ENCODE data around the gene NDUFB8.

NDUFB8 gene

GRCh38 chr10:100506596-100507356 is 22.9 kb downstream of the NDUFB8 start:
- H3K4me1 ChIP-seq (ENCODE audit: insufficient read depth, low read length), result no peaks in the 10 kb centered on the region
- H3K9ac ChIP-seq (ENCODE audit: low read depth, low read length), result no peak overlapping the region
- H3K27ac ChIP-seq (ENCODE audit: low read depth, low read length), result no peak overlapping the region
- WGBS, result 97% methylated on average over 4 of the region's 5 CpGs
- H3K27me3 ChIP-seq (ENCODE audit: insufficient read depth, low read length), result peaks cover 3% of the 10 kb centered on the region; the same call in 1 of the 2 replicates
- H3K36me3 ChIP-seq (ENCODE audit: insufficient read depth, low read length), result no peaks in the 10 kb centered on the region
- no peaks in the 10 kb centered on the region for H3K9me3 ChIP-seq (ENCODE audit: insufficient read depth, low read depth, low read length)
- no peak overlapping the region for H3K4me3 ChIP-seq (ENCODE audit: low read length)

- Histone ChIP-seq H3K9me3 (ENCODE audit: insufficient read depth, low read depth, low read length) (no peaks in the 10 kb centered on the region), H3K4me3 (ENCODE audit: low read length) (no peak overlapping the region), H3K36me3 (ENCODE audit: insufficient read depth, low read length) (no peaks in the 10 kb centered on the region), H3K27me3 (ENCODE audit: insufficient read depth, low read length) (peaks cover 3% of the 10 kb centered on the region; the same call in 1 of the 2 replicates), H3K27ac (ENCODE audit: low read depth, low read length) (no peak overlapping the region), H3K9ac (ENCODE audit: low read depth, low read length) (no peak overlapping the region), H3K4me1 (ENCODE audit: insufficient read depth, low read length) (no peaks in the 10 kb centered on the region)
- WGBS, result 79% methylated on average over 2 of the region's 2 CpGs
Measured at GRCh38 chr10:100505164-100505563, 24.5 kb downstream of the NDUFB8 start.

GRCh38 chr10:100504096-100504495 is 25.6 kb downstream of the NDUFB8 start:
- 90% methylated on average over 5 of the region's 5 CpGs for WGBS
- Histone ChIP-seq H3K4me1 (ENCODE audit: insufficient read depth, low read length) (no peaks in the 10 kb centered on the region), H3K9me3 (ENCODE audit: insufficient read depth, low read depth, low read length) (no peaks in the 10 kb centered on the region), H3K27me3 (ENCODE audit: insufficient read depth, low read length) (peaks cover 3% of the 10 kb centered on the region; the same call in 1 of the 2 replicates), H3K27ac (ENCODE audit: low read depth, low read length) (no peak overlapping the region), H3K9ac (ENCODE audit: low read depth, low read length) (no peak overlapping the region), H3K36me3 (ENCODE audit: insufficient read depth, low read length) (no peaks in the 10 kb centered on the region), H3K4me3 (ENCODE audit: low read length) (no peak overlapping the region)

GRCh38 chr10:100502926-100503494 is 26.7 kb downstream of the NDUFB8 start:
- no peaks in the 10 kb centered on the region for H3K4me1 ChIP-seq (ENCODE audit: insufficient read depth, low read length)
- no peak overlapping the region for H3K9ac ChIP-seq (ENCODE audit: low read depth, low read length)
- 87% methylated on average over 1 of the region's 1 CpG for WGBS
- H3K27me3 ChIP-seq (ENCODE audit: insufficient read depth, low read length), result peaks cover 8% of the 10 kb centered on the region; the same call in 1 of the 2 replicates
- H3K4me3 ChIP-seq (ENCODE audit: low read length), result no peak overlapping the region
- H3K27ac ChIP-seq (ENCODE audit: low read depth, low read length), result no peak overlapping the region
- no peaks in the 10 kb centered on the region for H3K36me3 ChIP-seq (ENCODE audit: insufficient read depth, low read length)
- no peaks in the 10 kb centered on the region for H3K9me3 ChIP-seq (ENCODE audit: insufficient read depth, low read depth, low read length)

- Histone ChIP-seq H3K36me3 (ENCODE audit: insufficient read depth, low read length) (no peaks in the 10 kb centered on the region), H3K4me3 (ENCODE audit: low read length) (no peak overlapping the region), H3K9me3 (ENCODE audit: insufficient read depth, low read depth, low read length) (no peaks in the 10 kb centered on the region), H3K27me3 (ENCODE audit: insufficient read depth, low read length) (0 out of 2 replicates have a peak, but pooled peaks cover 12% of the 10 kb centered on the region), H3K27ac (ENCODE audit: low read depth, low read length) (no peak overlapping the region), H3K9ac (ENCODE audit: low read depth, low read length) (no peak overlapping the region), H3K4me1 (ENCODE audit: insufficient read depth, low read length) (no peaks in the 10 kb centered on the region)
Measured at GRCh38 chr10:100501423-100501822, 28.2 kb downstream of the NDUFB8 start.

GRCh38 chr10:100498059-100498458 is 31.6 kb downstream of the NDUFB8 start:
- H3K9ac ChIP-seq (ENCODE audit: low read depth, low read length), result no peak overlapping the region
- peaks cover 26% of the 10 kb centered on the region; the same call in 1 of the 2 replicates for H3K27me3 ChIP-seq (ENCODE audit: insufficient read depth, low read length)
- no peaks in the 10 kb centered on the region for H3K4me1 ChIP-seq (ENCODE audit: insufficient read depth, low read length)
- H3K27ac ChIP-seq (ENCODE audit: low read depth, low read length), result no peak overlapping the region
- H3K4me3 ChIP-seq (ENCODE audit: low read length), result no peak overlapping the region
- H3K36me3 ChIP-seq (ENCODE audit: insufficient read depth, low read length), result no peaks in the 10 kb centered on the region
- WGBS, result 96% methylated on average over 4 of the region's 4 CpGs
- H3K9me3 ChIP-seq (ENCODE audit: insufficient read depth, low read depth, low read length), result no peaks in the 10 kb centered on the region

- Histone ChIP-seq H3K36me3 (ENCODE audit: insufficient read depth, low read length) (no peaks in the 10 kb centered on the region), H3K4me3 (ENCODE audit: low read length) (no peak overlapping the region), H3K9me3 (ENCODE audit: insufficient read depth, low read depth, low read length) (no peaks in the 10 kb centered on the region), H3K4me1 (ENCODE audit: insufficient read depth, low read length) (no peaks in the 10 kb centered on the region), H3K27me3 (ENCODE audit: insufficient read depth, low read length) (peaks cover 28% of the 10 kb centered on the region; the same call in 1 of the 2 replicates), H3K9ac (ENCODE audit: low read depth, low read length) (no peak overlapping the region), H3K27ac (ENCODE audit: low read depth, low read length) (no peak overlapping the region)
- WGBS, result 94% methylated on average over 2 of the region's 2 CpGs
Measured at GRCh38 chr10:100496567-100496966, 33.1 kb downstream of the NDUFB8 start.

GRCh38 chr10:100490531-100490930 is 39.1 kb downstream of the NDUFB8 start:
- 97% methylated on average over 2 of the region's 2 CpGs for WGBS
- H3K36me3 ChIP-seq (ENCODE audit: insufficient read depth, low read length), result no peaks in the 10 kb centered on the region
- no peak overlapping the region for H3K4me3 ChIP-seq (ENCODE audit: low read length)

GRCh38 chr10:100489396-100489795 is 40.3 kb downstream of the NDUFB8 start:
- Histone ChIP-seq H3K27me3 (ENCODE audit: insufficient read depth, low read length) (peaks cover 75% of the 10 kb centered on the region), H3K9me3 (ENCODE audit: insufficient read depth, low read depth, low read length) (no peaks in the 10 kb centered on the region)
- 88% methylated on average over 5 of the region's 5 CpGs for WGBS

More at GRCh38 chr10:100490531-100490930, 39.1 kb downstream of the NDUFB8 start:
- Histone ChIP-seq H3K9me3 (ENCODE audit: insufficient read depth, low read depth, low read length) (no peaks in the 10 kb centered on the region), H3K9ac (ENCODE audit: low read depth, low read length) (no peak overlapping the region), H3K27me3 (ENCODE audit: insufficient read depth, low read length) (peaks cover 67% of the 10 kb centered on the region), H3K27ac (ENCODE audit: low read depth, low read length) (no peak overlapping the region), H3K4me1 (ENCODE audit: insufficient read depth, low read length) (peaks cover 16% of the 10 kb centered on the region)

GRCh38 chr10:100487529-100487928 is 42.1 kb downstream of the NDUFB8 start:
- H3K27me3 ChIP-seq (ENCODE audit: insufficient read depth, low read length), result peaks cover 88% of the 10 kb centered on the region
- no peaks in the 10 kb centered on the region for H3K9me3 ChIP-seq (ENCODE audit: insufficient read depth, low read depth, low read length)
- no peak overlapping the region for H3K9ac ChIP-seq (ENCODE audit: low read depth, low read length)
- no peak overlapping the region for H3K4me3 ChIP-seq (ENCODE audit: low read length)
- 89% methylated on average over 6 of the region's 6 CpGs for WGBS
- no peaks in the 10 kb centered on the region for H3K36me3 ChIP-seq (ENCODE audit: insufficient read depth, low read length)
- H3K27ac ChIP-seq (ENCODE audit: low read depth, low read length), result no peak overlapping the region
- peaks cover 40% of the 10 kb centered on the region for H3K4me1 ChIP-seq (ENCODE audit: insufficient read depth, low read length)

More at GRCh38 chr10:100489396-100489795, 40.3 kb downstream of the NDUFB8 start:
- H3K27ac ChIP-seq (ENCODE audit: low read depth, low read length), result no peak overlapping the region
- H3K4me3 ChIP-seq (ENCODE audit: low read length), result no peak overlapping the region
- peaks cover 28% of the 10 kb centered on the region for H3K4me1 ChIP-seq (ENCODE audit: insufficient read depth, low read length)
- H3K36me3 ChIP-seq (ENCODE audit: insufficient read depth, low read length), result no peaks in the 10 kb centered on the region
- H3K9ac ChIP-seq (ENCODE audit: low read depth, low read length), result no peak overlapping the region

- Histone ChIP-seq H3K9me3 (ENCODE audit: insufficient read depth, low read depth, low read length) (no peaks in the 10 kb centered on the region), H3K27me3 (ENCODE audit: insufficient read depth, low read length) (peaks cover 93% of the 10 kb centered on the region), H3K9ac (ENCODE audit: low read depth, low read length) (peak overlapping the region; percentile 2; the same call in 1 of the 2 replicates), H3K4me3 (ENCODE audit: low read length) (peak overlapping the region; percentile 20), H3K36me3 (ENCODE audit: insufficient read depth, low read length) (no peaks in the 10 kb centered on the region), H3K4me1 (ENCODE audit: insufficient read depth, low read length) (peaks cover 40% of the 10 kb centered on the region), H3K27ac (ENCODE audit: low read depth, low read length) (peak overlapping the region; percentile 71; the same call in 1 of the 2 replicates)
- WGBS, result under 1% methylated on average over 10 of the region's 10 CpGs
Measured at GRCh38 chr10:100485801-100486495, 43.7 kb downstream of the NDUFB8 start.

Data from HUES64 (cell line).